ENCODE data around the gene CDH15. TPM values are rescaled to one million over a fixed set of nuclear protein-coding genes. Genes with fewer than 3 reads are reported as not detected.
A peak's percentile ranks its signal among the peaks of the same experiment; 100 is the strongest.

Gene CDH15
- total and polyA plus RNA-seq, 2 of the 13 experiments (the other 11 are each of a cell fraction or from before 2014, with no cell fraction given): 0.74 to 2.2 TPM

- Histone ChIP-seq H3K9ac (ENCODE audit: insufficient read depth, low read depth, low read length) (no peak overlapping the region), H3K4me3 (replicated peaks in 1 of 3; ENCODE audit: insufficient read depth in 1 of 3, low read depth in 2 of 3, low read length in 3 of 3) (no peak overlapping the region), H3K27me3 (ENCODE audit: control insufficient read depth in 1 of 2, insufficient read depth in 2 of 2, low read length in 2 of 2) (peaks cover 10 to 44% of the 10 kb centered on the region in 2 experiments), H3K9me3 (ENCODE audit: low read length) (no peaks in the 10 kb centered on the region), H3K79me2 (ENCODE audit: insufficient read depth, low read length) (no peaks in the 10 kb centered on the region), H3K27ac (ENCODE audit: extremely low read length, insufficient read depth, low read length) (no peak overlapping the region), H3K4me1 (ENCODE audit: insufficient read depth, low read length) (peaks cover 31% of the 10 kb centered on the region), H4K20me1 (ENCODE audit: insufficient read depth, low read length) (peaks cover 31% of the 10 kb centered on the region), H3K36me3 (replicated peaks in 1 of 2; ENCODE audit: control insufficient read depth in 1 of 2, insufficient read depth in 2 of 2, low read length in 2 of 2) (no peaks in the 10 kb centered on the region), H3K4me2 (ENCODE audit: low read depth, low read length) (no peak overlapping the region), H2AFZ (ENCODE audit: low read length) (no peak overlapping the region)
- no peak for DNase-seq (ENCODE audit: low spot score)
- ChIA-PET CTCF (ENCODE audit: low intra/inter-chr PET ratio, low total read pairs) (interaction anchor here (1.8 kb wide), 1 partner anchor 32 kb away, joined by 6 read pairs; no protein-coding TSS in a partner anchor), POLR2A (interaction anchor here (1.3 to 1.4 kb wide), 2 partner anchors 11 to 13 kb away, joined by 3 to 5 read pairs; partner anchors contain the start of gene CDH15)
- BruUV-seq (replicated peaks): no TSS peak
- peak; percentile 16; the same call in 2 of the 3 replicates for ATAC-seq
- FAIRE-seq: no peak
- in situ Hi-C loops (cut with HindIII; ENCODE audit: extremely low pct_ligation_motif_present, low pct_unique_long_range_greater_than_20kb) (no loop called here), intact Hi-C loops (cut with micrococcal nuclease; ENCODE audit: unreplicated experiment) (loop anchor here (2.0 kb wide), 1 partner anchor 16 kb away; the partner anchor contains the start of gene SLC22A31)
- 16% methylated on average over 9 of the region's 9 CpGs for WGBS (ENCODE audit: low lambda C conversion rate)
- TF ChIP-seq THAP8 (CRISPR knock-in tag; IDR thresholded peaks at IDR 0.05; ENCODE audit: borderline replicate concordance) (0 out of 2 replicates have a peak, but pooled peaks have one; percentile 41), HNRNPL (IDR thresholded peaks at IDR 0.05; ENCODE audit: low read depth, low read length) (0 out of 2 replicates have a peak, but pooled peaks have one; percentile 8), GATAD1 (CRISPR knock-in tag; IDR thresholded peaks at IDR 0.05) (no peak), GZF1 (CRISPR knock-in tag; IDR thresholded peaks at IDR 0.05) (no peak), ZFY (CRISPR knock-in tag; IDR thresholded peaks at IDR 0.05) (0 out of 2 replicates have a peak, but pooled peaks have one; percentile 1), LCORL (IDR thresholded peaks at IDR 0.05) (no peak), LCORL (CRISPR knock-in tag; IDR thresholded peaks at IDR 0.05) (peak; percentile 37; the same call in 1 of the 2 replicates), ARID4A (CRISPR knock-in tag; IDR thresholded peaks at IDR 0.05; ENCODE audit: borderline replicate concordance) (peak; percentile 41; the same call in 1 of the 2 replicates), KDM5B (CRISPR knock-in tag; IDR thresholded peaks at IDR 0.05; ENCODE audit: borderline replicate concordance) (0 out of 2 replicates have a peak, but pooled peaks have one; percentile 7), KDM3A (CRISPR knock-in tag; IDR thresholded peaks at IDR 0.05; ENCODE audit: low read depth) (no peak), SP4 (CRISPR knock-in tag; IDR thresholded peaks at IDR 0.05) (no peak), KLF15 (CRISPR knock-in tag; IDR thresholded peaks at IDR 0.05; ENCODE audit: borderline replicate concordance) (no peak), PRMT3 (CRISPR knock-in tag; IDR thresholded peaks at IDR 0.05; ENCODE audit: borderline replicate concordance, low read depth) (no peak), ZNF446 (CRISPR knock-in tag; IDR thresholded peaks at IDR 0.05) (no peak), SYNCRIP (IDR thresholded peaks at IDR 0.05; ENCODE audit: insufficient read depth, low read depth, low read length) (no peak), MAFG (CRISPR knock-in tag; IDR thresholded peaks at IDR 0.05) (0 out of 2 replicates have a peak, but pooled peaks have one; percentile 39), ZNF333 (CRISPR knock-in tag; IDR thresholded peaks at IDR 0.05; ENCODE audit: borderline replicate concordance) (no peak), TFAP4 (IDR thresholded peaks at IDR 0.05; ENCODE audit: borderline replicate concordance, low read depth) (no peak), YY1 (IDR thresholded peaks at IDR 0.05; ENCODE audit: insufficient read depth, insufficient replicate concordance, low read depth, low read length) (no peak), ZNF550 (CRISPR knock-in tag; IDR thresholded peaks at IDR 0.05; ENCODE audit: borderline replicate concordance) (no peak), ZNF7 (CRISPR knock-in tag; IDR thresholded peaks at IDR 0.05) (no peak)
These were observed 13.1 kb downstream of the CDH15 start for GRCh38 chr16:89184677-89184932.
